Measurements from ENCODE around the gene IFI27L1.

GRCh38 chr14:94044476-94045091 lies 36.5 kb upstream of the IFI27L1 start:
- TF ChIP-seq, protein P1, sequence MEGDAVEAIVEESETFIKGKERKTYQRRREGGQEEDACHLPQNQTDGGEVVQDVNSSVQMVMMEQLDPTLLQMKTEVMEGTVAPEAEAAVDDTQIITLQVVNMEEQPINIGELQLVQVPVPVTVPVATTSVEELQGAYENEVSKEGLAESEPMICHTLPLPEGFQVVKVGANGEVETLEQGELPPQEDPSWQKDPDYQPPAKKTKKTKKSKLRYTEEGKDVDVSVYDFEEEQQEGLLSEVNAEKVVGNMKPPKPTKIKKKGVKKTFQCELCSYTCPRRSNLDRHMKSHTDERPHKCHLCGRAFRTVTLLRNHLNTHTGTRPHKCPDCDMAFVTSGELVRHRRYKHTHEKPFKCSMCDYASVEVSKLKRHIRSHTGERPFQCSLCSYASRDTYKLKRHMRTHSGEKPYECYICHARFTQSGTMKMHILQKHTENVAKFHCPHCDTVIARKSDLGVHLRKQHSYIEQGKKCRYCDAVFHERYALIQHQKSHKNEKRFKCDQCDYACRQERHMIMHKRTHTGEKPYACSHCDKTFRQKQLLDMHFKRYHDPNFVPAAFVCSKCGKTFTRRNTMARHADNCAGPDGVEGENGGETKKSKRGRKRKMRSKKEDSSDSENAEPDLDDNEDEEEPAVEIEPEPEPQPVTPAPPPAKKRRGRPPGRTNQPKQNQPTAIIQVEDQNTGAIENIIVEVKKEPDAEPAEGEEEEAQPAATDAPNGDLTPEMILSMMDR (IDR thresholded peaks at IDR 0.05): no peak
- TF ChIP-seq POLR2A (IDR thresholded peaks at IDR 0.05): no peak

Data from breast epithelium (tissue), 3 donors.